H1 (cell line): ENCODE data around the gene AIMP1.

Source experiments
- GTF2F1 ChIP-seq: IDR thresholded peaks from 2 replicates; pipeline ENCODE4 v1.6.1; 2012; ENCODE audit warnings: low read depth, low read length, improper control_type of control experiment, borderline replicate concordance
- TF ChIP-seq, protein P1 (sequence below), 3 experiments: IDR thresholded peaks; 1 replicate in 2 of 3; 2 replicates in 1 of 3; pipeline versions ENCODE4 v1.5.1 to v1.6.1; 2011; ENCODE audit warnings: low read length in 3 of 3, mild to moderate bottlenecking in 3 of 3, inconsistent platforms in 2 of 3, low read depth in 1 of 3, moderate library complexity in 1 of 3; ENCODE audit not compliant: insufficient read depth in 1 of 3; ENCODE audit errors: control extremely low read depth in 1 of 3

DNA sequence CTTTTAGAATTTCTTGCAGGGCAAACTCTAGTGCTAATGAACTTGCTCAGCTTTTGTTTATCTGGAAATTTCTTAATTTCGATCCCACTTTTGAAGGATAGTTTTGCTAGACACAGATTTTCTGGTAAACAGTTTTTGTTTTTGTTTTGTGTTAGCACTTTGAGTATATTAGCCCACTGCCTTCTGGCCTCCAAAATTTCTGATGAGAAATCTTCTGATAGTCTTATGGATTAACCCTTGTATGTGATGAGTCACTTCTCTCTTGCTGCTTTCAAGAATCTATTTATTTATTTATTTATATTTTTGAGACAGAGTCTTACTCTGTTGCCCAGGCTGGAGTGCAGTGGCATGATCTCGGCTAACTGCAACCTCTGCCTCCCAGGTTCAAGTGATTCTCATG is 79.2 kb downstream of the AIMP1 start:
- TF ChIP-seq, protein P1, sequence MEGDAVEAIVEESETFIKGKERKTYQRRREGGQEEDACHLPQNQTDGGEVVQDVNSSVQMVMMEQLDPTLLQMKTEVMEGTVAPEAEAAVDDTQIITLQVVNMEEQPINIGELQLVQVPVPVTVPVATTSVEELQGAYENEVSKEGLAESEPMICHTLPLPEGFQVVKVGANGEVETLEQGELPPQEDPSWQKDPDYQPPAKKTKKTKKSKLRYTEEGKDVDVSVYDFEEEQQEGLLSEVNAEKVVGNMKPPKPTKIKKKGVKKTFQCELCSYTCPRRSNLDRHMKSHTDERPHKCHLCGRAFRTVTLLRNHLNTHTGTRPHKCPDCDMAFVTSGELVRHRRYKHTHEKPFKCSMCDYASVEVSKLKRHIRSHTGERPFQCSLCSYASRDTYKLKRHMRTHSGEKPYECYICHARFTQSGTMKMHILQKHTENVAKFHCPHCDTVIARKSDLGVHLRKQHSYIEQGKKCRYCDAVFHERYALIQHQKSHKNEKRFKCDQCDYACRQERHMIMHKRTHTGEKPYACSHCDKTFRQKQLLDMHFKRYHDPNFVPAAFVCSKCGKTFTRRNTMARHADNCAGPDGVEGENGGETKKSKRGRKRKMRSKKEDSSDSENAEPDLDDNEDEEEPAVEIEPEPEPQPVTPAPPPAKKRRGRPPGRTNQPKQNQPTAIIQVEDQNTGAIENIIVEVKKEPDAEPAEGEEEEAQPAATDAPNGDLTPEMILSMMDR (IDR thresholded peaks at IDR 0.05; ENCODE audit: control extremely low read depth in 1 of 3, insufficient read depth in 1 of 3, low read depth in 1 of 3, low read length in 3 of 3), result no peak
- no peak for TF ChIP-seq GTF2F1
